HepG2 (cell line): Measurements from ENCODE around the gene GPS2. TPM values are rescaled to one million over a fixed set of nuclear protein-coding genes. Genes with fewer than 3 reads are reported as not detected.

ENCODE experiments used
- ARID3A ChIP-seq: IDR thresholded peaks from 2 replicates; pipeline ENCODE4 v1.6.1; 2012; ENCODE audit warnings: low read depth, low read length, improper control_type of control experiment
- HMGXB3 ChIP-seq: sonication (generic); formaldehyde crosslinking; IDR thresholded peaks from 2 replicates; pipeline ENCODE4 v1.4.0; 2020; ENCODE audit warnings: missing genetic modification reagents, borderline replicate concordance
- HNRNPLL ChIP-seq: fragments of 200-400 bp; formaldehyde crosslinking; IDR thresholded peaks from 2 replicates; pipeline ENCODE4 v1.6.1; 2017; ENCODE audit warnings: mild to moderate bottlenecking, low read depth, low read length; ENCODE audit not compliant: poor library complexity, severe bottlenecking
- IKZF4 ChIP-seq: sonication (generic); formaldehyde crosslinking; IDR thresholded peaks from 2 replicates; pipeline ENCODE4 v1.5.1; 2020; ENCODE audit warnings: borderline replicate concordance, mild to moderate bottlenecking, low read depth, missing genetic modification reagents; ENCODE audit errors: not compliant biosample characterization
- ZFP36 ChIP-seq: fragments of 150-350 bp; IDR thresholded peaks from 2 replicates; pipeline ENCODE4 v1.6.1; 2018; ENCODE audit warnings: borderline replicate concordance, low read length, low read depth; ENCODE audit not compliant: partially characterized antibody
- ZFY ChIP-seq: sonication (generic); formaldehyde crosslinking; IDR thresholded peaks from 2 replicates; pipeline ENCODE4 v1.4.0; 2020; ENCODE audit warnings: missing genetic modification reagents
- ZNF256 ChIP-seq: sonication (generic); formaldehyde crosslinking; conservative IDR thresholded peaks from 2 replicates; pipeline ENCODE4 v1.4.0; 2020; ENCODE audit warnings: missing genetic modification reagents
- ZNF264 ChIP-seq: sonication (generic); formaldehyde crosslinking; IDR thresholded peaks from 2 replicates; pipeline ENCODE4 v1.4.0; 2020; ENCODE audit warnings: missing genetic modification reagents
- ZNF296 ChIP-seq: sonication (generic); formaldehyde crosslinking; conservative IDR thresholded peaks from 2 replicates; pipeline ENCODE4 v1.5.0; 2020; ENCODE audit warnings: mild to moderate bottlenecking, missing genetic modification reagents
- ZNF619 ChIP-seq: sonication (generic); formaldehyde crosslinking; IDR thresholded peaks from 2 replicates; pipeline ENCODE4 v1.4.0; 2020; ENCODE audit warnings: mild to moderate bottlenecking, missing genetic modification reagents
- polyA plus RNA-seq, 8 experiments: library from polyadenylated mRNA; depleted of rRNA in 3 of 8; stranded (reverse) in 7 of 8; unstranded in 1 of 8; fragments of >200 nt; fragmentation: Illumina TruSeq in 4 of 8; extraction: Trizol in 4 of 8; gene quantifications; 2 replicates each; pipeline versions ENCODE4 v1.2.1 to v1.2.3, GENCODE V29; 2011 to 2016; ENCODE audit warnings: low read depth in 4 of 8, missing spikeins in 1 of 8, mixed read lengths in 1 of 8; ENCODE audit not compliant: insufficient read depth in 1 of 8
- total RNA-seq, 5 experiments: library from RNA; depleted of rRNA; stranded (reverse); fragments of >200 nt; fragmentation: Illumina TruSeq; extraction: Trizol; gene quantifications; 2 replicates each; pipeline ENCODE4 v1.2.3, GENCODE V29; 2016; ENCODE audit warnings: low read depth in 1 of 5
- TF ChIP-seq, protein P1 (sequence below): sonication (generic); formaldehyde crosslinking; IDR thresholded peaks from 2 replicates; pipeline ENCODE4 v1.5.1; 2020; ENCODE audit warnings: missing genetic modification reagents, mild to moderate bottlenecking, borderline replicate concordance
- TF ChIP-seq, protein P2 (sequence below): IDR thresholded peaks from 2 replicates; pipeline ENCODE4 v1.6.1; 2016; ENCODE audit warnings: low read depth, borderline replicate concordance

Gene GPS2
- total and polyA plus RNA-seq, 2 of the 13 experiments (the other 11 are each of a cell fraction or from before 2014, with no cell fraction given), result 58.0 to 59.4 TPM

DNA sequence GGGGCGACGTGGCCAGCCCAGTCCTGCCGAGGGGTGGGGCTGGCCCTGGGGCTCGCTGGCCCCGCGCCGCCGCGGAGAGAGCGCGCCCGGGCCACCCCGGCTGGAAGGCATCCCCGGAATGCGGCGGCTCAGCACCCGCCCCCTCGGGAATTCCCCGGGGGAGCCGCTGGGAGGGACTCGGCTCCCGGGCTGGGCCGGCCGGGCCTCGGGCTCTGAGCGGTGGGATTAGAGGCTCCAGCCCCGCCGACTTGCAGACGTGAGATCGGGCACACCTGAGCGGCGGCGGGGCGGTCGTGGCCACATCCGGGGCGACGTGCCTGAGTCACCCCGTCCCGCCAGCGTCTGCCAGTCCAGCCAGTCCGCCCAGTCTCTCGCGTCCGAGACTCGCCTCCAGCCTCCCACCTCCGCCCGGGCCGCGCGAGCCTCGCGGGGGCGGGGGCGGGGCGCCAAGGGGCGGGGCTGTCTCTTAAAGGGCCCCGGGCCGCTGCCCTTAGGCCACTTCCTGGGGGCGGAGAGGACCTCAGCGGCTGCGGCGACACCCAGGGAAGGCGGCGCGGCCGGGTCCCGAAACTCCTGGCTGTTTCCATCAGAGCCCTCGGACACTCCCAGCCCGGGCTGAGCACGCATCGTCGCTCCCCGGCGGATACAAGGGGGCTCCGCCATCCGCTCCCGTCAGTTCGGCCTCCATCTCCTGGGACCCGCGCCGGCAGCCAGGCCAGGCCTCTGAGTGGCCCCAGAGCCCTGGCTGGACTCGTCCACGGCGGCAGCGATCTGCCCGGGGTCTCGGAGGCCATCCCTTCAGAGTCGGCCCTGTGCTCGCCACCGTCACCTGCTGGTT lies 36.7 kb upstream of the GPS2 start, which contains the start of gene KCTD11 (continued):
- TF ChIP-seq HMGXB3 (CRISPR knock-in tag) (no peak), ZNF619 (CRISPR knock-in tag) (no peak), IKZF4 (CRISPR knock-in tag) (no peak), ARID3A (no peak), ZNF296 (no peak; the same call in 1 of the 2 replicates), ZFY (peak; percentile 76), HNRNPLL (no peak), ZNF264 (CRISPR knock-in tag) (peak; percentile 67; the same call in 1 of the 2 replicates), ZFP36 (no peak), ZNF256 (CRISPR knock-in tag) (0 out of 2 replicates have a peak, but pooled peaks have one; percentile 33)
- TF ChIP-seq, protein P1, sequence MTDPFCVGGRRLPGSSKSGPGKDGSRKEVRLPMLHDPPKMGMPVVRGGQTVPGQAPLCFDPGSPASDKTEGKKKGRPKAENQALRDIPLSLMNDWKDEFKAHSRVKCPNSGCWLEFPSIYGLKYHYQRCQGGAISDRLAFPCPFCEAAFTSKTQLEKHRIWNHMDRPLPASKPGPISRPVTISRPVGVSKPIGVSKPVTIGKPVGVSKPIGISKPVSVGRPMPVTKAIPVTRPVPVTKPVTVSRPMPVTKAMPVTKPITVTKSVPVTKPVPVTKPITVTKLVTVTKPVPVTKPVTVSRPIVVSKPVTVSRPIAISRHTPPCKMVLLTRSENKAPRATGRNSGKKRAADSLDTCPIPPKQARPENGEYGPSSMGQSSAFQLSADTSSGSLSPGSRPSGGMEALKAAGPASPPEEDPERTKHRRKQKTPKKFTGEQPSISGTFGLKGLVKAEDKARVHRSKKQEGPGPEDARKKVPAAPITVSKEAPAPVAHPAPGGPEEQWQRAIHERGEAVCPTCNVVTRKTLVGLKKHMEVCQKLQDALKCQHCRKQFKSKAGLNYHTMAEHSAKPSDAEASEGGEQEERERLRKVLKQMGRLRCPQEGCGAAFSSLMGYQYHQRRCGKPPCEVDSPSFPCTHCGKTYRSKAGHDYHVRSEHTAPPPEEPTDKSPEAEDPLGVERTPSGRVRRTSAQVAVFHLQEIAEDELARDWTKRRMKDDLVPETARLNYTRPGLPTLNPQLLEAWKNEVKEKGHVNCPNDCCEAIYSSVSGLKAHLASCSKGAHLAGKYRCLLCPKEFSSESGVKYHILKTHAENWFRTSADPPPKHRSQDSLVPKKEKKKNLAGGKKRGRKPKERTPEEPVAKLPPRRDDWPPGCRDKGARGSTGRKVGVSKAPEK, result no peak
- TF ChIP-seq, protein P2, sequence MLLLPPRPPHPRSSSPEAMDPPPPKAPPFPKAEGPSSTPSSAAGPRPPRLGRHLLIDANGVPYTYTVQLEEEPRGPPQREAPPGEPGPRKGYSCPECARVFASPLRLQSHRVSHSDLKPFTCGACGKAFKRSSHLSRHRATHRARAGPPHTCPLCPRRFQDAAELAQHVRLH (CRISPR knock-in tag), result peak; percentile 19; the same call in 1 of the 2 replicates
